Hematopoietic multipotent progenitor cell treated with erythropoietin and hydrocortisone succinate and interleukin-3 and kit ligand, for 6 days (in vitro differentiated cells): ENCODE measurements around the gene CACNA1C.

Source experiments
- DNase-seq: peaks from one replicate; pipeline ENCODE4 v3.0.0-alpha.2; 2015

Gene CACNA1C

DNA sequence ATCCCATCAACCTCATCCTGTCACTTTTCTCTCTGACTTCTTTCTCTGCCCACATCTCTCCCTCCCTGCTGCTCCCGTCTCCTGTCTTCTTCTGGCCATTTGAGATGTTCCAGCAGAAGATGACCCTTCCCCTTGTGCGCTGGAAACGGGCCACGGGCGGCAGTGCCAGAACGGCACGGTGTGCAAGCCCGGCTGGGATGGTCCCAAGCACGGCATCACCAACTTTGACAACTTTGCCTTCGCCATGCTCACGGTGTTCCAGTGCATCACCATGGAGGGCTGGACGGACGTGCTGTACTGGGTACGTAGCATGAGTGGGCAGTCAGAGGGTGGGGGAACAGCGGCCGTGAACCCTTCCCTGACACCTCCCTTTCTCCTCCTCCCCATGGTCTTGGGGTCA is 440.3 kb downstream of the CACNA1C start:
- DNase-seq: no peak

DNA sequence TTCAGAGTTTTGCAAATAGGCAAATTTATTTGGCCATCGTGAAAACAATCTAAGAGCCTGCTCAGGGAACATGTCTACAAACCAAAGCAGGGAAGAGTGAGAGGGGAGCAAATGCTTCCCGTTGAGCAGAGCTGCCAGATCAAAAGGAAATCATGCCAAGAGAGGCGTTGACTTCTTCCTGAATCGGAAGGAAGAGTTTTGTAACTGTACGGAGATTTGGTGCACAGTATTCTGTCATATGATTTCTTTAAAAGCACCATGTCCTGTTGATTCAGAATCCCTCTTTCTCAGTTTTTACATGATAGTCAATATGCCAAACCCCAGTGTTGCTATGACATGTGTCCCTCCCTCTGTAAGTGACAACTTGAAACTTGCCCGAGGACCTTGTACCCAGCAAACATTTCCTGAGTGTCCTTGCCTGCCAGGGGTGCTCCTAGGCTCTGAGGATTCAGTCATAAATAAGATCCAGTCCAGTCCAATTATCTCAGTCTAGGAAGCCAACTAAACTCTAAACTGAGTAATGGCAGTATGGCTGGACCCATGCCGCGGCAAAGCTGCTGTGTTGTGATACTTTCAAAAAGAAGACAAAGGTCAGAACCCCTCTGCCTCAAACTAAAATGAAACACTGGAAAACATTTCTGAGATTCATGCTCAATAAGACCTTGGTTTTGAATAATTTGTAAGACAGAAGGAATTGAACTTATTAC is 441.9 kb downstream of the CACNA1C start:
- peak; percentile 12 for DNase-seq

DNA sequence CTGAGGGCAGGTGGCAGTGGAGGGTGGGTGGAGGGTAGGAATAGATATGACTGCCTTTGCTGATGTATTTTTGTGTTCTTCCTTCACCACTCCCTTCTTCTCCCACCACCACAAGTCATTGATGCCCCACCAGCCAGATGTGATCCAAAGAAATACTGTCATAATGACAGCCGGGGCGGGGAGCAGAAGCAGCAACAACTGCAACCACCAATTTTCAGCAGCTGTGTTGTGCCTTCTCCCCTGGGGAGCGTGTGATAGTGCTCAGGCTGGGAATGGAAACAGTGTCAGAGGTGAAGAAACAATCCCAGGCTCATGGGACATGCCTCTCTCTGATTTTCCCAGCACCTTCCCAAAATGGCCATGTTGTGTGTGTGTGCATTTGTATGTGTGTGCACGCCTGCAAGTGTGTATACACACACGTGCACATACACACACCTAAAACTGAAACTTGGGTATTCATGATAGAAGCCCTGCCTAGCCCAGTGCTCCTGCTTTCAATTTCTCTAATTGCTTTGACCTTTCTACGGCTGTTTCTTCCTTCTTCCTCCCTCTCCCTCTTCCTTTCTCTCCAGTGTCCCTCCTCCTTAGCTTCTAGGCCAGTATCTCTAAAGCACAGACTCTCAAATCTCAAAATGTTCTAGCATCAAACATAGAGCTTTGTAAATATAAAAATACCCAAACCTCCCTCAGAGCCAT is 442.8 kb downstream of the CACNA1C start:
- DNase-seq: no peak

DNA sequence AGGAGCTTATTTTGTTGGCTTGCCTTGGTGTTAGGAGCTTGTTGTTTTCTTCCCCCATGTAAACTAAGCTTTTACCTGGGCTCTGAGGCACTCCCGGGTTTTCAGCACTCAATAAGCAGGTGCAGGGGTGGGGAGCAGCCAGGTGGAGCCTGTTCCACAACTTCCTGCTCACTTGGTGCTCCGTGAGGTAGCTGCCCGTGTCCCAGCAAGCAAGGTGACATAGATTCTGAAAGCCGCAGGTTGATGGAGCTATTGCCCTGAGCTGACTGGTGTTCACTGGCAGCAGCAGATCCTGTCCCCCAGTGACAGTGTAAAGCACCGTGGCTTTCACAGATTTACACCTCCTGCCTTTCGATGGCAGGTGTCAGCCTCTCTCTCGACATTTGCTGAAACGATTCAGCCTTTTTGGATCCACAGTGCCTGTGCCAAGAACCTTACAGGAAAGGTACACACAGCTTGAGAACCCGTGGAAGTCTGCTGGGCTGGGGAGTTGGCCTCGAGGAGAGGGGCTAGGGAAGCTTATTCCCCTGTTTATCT is 446.2 kb downstream of the CACNA1C start:
- no peak for DNase-seq

DNA sequence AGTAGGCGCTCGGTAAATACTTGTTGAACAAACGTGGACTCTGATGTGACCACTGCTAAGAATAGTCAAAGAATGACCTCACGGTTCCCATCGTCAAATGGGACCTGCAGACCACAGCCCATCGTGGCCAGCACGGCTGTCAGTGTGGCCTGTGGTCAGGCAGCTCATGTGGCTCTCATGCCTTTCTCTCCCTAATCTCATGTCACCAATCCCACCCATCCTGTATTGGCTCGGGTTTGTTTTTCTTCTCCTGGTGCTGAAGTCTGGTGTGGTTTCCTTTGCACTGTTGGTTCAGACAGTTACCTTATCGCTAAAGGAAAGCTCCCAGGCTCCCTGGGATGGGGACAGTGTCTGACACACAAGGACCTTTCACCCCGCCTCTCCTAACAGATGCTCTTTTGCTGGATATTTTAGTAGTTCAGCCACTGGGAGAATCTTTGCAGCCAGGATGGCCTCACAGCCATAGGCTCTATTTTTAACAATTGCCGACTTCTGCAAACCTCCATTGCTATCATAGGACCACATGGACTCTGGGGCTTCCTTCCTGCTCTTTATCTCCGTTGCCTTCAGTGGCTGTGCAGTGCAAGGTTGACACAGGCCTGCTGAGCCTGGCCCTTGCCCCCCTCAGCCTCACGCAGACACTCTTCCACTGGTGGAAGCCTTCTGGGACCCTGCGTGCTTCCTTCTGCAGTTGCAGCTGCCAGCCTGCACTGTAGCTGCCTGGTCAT is 448.8 kb downstream of the CACNA1C start:
- DNase-seq: peak; percentile 90

DNA sequence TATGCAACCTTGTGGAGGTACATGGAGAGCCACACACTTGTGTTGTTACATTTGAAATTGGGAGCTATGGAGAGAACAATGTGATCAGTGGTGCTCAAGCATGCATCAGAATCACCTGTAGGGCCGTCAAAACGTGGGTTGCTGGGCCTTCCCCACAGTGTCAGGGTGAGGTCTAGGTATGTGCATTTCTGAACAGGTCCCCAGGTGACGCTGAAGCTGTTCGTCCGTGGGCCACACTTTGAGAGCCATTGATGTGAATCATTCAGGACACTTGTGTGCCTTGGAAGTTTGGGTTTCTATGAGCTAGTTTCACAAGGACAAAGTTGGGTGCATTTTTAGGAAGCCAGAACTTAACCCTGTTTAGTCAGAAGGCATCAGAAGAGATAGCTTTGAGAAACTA is 450.2 kb downstream of the CACNA1C start:
- DNase-seq: no peak

DNA sequence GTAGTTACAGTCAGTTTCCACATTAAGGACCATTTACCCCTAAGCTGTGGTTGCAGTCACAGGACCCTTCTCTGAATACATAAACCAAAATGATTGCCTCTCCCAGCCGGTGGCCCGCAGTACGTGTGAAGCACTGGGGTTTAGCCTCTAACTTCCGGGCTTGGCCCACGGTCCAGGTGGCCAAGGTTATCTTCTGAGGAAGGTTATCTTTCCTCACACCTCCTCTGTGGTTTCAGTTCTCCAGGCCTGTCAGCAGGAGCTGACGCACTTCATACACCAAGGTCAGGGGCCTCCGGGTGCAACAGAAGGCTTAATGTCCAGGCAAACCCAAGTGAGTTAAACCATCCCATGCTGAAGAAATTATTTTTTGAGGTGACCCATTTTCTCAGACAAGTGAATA is 451.0 kb downstream of the CACNA1C start:
- peak; percentile 17 for DNase-seq

DNA sequence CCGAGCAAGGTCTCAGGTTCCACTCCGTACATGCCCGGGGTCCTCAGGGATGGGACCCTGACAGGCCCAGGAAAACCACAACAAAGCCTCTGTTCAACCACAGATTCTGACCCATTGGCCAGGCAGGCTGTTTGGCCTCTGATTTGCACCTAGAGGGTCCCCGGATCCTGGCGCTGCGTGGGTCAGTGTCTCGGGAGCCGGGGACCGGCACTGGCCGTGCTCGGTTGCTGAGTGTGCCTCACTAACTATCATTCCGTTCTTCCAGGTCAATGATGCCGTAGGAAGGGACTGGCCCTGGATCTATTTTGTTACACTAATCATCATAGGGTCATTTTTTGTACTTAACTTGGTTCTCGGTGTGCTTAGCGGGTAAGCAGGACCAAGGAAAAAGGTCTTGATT is 451.8 kb downstream of the CACNA1C start:
- no peak for DNase-seq

DNA sequence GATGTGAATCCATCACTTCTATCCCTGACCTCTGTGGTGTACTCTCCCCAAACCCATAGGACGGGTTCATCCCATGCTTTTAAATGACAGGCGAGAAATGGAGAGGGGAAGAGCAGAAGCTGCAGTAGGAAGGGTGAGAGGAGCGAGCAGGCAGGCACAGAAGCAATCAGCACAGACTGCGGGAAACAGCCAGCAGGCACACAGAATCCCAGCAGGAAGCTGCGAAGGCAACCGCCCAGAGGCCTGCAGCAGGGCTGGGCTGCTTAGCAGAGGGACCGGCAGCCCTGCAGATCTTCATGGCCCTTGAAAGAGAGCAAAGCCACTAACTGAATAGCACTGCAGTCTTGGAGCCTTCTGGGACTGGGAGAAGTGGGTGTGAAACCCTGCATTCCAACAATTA is 455.0 kb downstream of the CACNA1C start:
- no peak for DNase-seq

DNA sequence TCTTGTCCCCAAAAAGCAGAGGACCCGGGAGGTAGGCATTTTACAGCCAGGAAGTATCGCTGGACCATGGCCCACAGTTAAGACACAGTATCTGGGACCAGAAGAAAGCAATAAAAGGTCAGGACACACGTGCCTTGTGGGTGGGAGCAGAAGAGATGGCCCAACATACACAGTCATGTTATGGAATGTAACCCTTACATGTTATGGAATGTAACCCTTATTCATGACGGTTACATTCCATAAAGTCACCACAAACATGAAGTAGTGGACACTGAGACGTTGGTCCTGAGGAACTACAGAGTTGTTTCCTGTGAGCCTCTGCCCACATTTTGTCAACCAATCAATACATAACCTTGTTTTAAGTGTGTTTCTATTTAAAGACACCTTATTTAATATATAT is 456.4 kb downstream of the CACNA1C start:
- DNase-seq: no peak

DNA sequence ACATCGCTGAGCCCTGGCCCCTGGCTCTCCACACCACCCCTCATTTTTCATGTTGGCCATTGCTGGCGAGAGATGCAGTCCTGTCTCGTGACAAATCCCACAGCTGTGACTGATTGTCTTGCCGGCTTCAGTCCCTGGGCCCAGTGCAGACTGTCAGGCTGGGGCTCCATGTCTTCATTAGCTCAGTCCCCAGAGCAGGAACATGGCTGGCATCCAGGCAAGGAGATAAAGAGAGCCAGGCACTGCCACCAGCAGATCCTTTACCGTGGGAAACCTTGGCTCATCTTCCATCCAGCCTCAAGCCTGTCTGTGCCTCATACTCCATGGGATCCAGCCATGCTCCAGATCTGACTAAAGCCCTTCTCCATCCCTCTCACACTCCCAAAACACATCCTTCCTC is 457.3 kb downstream of the CACNA1C start:
- no peak for DNase-seq

DNA sequence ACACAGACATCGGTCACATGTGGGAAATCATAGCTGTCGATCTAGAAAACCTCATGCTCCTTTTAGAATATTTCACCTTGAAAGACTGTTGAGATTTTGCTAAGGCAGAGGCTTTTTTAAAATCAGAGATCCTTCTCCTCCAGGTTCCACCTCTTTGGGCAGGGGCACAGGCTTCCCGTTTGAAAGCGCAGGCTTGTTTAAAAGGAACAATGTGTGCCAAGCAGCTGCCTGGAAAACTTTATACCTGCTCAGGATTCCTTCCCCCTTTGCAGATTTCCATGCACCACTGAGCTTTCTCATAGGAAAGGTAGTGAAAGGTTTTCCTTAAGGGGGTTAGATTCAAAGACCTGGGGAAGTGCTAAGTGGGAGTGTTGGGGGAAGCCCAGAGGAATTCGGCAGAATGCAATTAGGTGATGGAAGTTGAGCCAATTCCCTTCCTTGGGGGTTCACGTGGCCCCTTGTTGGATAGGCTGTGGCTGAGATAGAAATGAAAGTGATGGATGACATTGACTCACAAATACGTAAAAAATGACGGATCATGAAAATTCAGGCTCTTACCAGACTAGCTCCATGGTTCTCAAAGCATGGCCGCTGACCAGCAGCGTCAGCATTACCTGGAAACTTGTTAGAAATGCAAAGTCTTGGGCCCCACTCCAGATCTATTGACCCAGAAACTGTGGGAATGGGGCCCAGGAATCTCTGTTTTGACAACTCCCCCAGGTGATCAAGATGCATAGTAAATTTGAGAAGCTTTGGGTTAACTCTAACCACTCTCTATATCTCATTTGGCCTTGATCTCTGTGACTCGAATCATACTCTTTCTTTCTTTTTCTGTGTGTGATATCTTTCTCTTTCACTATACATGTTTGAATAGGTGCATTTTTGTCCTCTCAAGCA is 460.6 kb downstream of the CACNA1C start:
- no peak for DNase-seq

DNA sequence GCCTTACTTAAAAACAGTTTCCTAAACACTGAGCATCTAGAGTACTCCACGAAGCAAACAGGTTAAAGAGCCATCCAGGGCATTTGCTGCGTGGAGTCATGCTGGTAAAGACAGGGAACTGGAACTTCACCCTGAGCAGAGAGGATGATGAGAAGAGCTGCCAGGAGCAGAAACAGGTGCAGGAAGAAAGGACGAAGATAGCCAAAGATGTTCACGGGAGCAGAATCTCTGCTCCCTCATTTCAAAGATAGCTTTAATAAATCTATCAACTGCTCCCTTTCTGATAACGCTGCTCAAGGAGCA is 461.2 kb downstream of the CACNA1C start:
- no peak for DNase-seq

DNA sequence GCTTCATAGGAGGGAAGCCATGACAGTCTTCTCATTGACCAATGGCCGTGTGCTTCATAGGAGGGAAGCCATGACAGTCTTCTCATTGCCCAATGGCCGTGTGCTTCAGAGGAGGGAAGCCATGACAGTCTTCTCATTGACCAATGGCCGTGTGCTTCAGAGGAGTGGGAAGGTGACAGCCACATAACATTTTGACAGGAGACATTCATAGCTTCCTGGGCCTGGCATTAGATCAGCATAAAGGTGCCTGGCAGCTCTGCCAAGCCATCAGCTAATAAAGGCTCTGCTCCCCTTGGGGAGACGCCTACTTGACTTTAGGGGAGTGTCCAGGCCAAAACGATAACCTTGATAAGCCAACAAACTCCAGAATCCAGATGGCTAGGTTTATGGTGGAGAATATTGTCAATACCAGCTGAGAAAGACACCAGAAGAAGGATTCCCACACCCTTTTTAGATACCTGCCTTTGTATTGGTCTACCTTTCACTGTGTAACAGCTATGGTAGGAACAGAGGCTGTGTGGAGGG is 468.0 kb downstream of the CACNA1C start:
- DNase-seq: no peak

DNA sequence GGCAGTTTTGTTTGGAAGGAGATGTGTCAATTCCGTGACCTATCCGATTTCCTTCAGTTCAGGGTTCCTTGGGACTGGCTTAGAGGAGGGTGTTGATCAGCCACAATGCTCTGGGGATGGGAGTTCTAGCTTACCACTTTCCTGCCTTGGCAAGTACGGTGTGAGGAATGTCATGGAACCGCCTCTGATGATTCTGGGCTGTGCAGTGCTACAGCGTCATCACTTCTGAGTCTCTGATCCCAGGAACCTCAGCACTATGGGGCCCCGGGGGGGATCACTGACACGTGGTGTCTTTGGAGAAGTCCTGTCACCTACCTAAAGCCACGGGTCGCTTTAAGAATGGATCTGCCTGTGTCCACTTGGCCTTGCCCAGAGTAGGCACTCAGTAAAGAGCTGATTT is 470.5 kb downstream of the CACNA1C start:
- DNase-seq: no peak

DNA sequence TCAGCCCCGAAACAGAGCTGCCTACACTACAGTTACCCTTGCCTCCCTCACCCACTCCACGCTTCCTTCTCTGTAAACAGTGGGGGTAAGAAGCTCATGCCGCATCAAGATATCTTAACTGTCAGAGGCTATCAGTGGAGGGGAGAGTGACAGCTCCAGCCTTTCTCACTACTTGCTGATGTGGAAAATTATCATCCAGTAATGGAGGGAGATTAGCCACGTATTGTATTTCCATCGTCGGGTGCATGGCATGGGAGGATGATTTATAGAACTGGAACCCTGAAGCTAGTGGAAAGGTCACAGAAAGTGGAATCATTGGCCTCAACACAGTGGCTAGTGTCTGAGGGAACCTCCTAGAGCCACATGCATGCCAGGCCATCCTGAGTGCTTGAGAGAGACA is 471.1 kb downstream of the CACNA1C start:
- DNase-seq: no peak

DNA sequence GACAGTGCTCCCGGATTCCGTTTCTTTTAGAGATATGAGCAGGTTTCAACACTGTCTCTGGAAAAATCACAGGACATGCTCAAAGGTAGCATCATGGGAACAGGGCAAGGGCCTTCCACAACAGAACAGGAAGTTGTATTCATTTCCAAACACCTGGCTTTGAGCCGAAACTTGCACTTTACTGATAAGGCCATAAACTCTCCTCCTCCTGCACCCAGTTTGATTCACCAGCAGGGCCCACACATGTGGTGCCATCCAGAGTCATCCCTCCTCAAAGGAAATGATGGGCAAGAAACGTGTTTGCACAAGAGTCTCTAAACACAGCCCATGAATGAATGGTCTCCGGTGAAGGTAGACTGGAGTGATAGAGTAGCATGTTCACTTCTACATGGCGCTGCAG is 473.6 kb downstream of the CACNA1C start:
- peak; percentile 41 for DNase-seq

DNA sequence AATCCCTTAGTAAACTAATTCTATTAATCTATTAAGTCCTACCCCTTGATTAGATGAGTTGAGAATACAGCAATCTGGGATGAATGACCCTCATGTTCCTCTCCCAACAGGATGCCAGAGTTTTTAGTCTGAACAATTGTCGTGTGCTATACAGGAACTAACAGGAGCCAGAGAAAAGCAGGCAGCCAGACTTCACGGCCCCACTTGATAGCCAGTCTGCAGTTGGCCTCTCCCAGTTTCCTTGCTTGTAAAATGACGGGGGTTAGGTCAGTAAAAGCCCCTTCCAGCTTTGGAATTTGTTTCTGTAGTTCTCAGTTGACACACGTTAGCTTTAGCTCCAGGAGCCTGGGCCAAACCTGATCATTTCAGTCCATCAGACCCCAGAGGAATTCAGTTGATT is 475.2 kb downstream of the CACNA1C start:
- DNase-seq: no peak

DNA sequence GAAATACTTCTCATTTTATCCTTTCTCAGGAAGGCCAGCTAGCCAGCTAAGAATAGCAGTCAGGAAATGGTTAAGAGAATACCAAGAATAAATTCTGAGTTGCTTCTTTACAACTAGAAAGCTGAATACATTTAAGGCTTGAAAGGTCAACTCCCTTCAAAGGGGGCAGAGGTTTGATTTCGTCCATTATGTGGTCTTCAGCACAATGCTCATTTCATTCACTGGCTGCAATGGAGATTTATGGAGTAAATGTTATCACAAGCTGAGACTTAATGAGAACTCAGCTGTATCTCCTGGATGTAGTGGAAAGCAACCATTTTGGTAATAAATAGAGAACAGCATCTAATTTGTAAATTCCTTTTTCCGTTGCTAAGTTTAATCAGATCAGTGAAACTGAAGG is 477.0 kb downstream of the CACNA1C start:
- DNase-seq: no peak

DNA sequence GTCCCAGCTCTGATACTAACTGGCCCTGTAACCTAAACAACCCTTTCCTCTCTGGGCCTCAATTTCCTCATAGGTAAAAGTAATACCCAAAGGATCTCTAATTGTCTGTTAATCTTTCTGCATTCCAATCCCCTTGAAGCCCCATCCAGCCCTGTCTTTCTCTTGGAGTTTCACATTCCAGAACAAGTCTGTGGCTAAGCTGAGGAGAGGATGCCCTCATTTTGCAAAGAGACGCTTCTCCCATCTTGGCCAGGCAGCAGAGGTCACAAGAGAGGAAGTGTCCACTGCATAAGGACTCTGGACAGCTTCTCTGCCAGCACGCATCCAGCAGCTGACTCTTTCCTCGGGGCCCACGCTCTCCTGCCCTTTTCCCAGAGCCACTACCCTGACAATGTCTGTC is 478.6 kb downstream of the CACNA1C start:
- no peak for DNase-seq

DNA sequence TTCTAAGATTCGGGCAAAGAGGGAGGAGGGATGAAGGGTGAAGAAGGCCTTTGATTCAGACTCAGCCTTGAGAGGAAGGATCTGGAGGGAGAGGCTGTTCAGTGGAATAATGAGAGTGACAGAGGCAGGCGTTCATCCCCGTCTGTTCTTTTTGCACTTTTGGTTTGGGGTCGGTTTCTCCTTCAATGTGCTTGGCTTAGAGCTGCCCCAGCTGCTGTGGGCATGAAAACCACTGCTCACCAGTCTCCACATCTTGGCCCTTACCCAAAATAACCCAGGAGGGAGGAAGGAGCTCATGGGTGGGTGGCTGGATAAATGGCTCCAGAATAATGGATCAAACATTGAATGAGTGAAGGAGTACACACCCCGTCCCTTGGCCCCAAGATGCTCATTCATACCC is 480.2 kb downstream of the CACNA1C start:
- no peak for DNase-seq

DNA sequence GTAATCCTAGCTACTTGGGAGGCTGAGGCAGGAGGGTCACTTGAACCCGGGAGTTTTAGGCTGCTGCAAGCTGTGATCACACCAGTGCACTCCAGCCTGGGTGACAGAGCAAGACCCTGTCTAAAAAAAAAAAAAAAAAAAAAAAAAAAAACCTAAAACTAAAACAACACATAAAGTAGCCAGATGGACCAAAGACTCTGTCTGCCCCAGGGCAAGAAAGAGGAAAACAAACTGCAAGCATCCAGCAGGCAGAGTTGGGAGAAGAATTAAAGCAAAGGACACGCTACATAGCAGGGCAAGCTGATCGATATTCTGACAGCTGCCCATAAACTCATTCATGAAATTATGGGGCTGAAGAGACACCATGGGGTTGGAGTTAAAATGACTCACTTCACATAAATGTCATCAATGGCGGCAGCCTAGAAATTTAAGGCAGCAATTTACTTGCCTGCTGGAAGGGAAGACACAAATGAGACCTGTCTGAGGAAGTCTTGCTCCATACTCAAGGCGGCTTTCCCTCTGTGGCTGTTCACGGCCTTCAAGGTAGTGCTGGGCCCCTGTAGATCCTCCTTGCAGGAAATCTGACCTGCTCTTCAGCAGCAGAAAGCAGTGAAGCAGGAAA is 482.9 kb downstream of the CACNA1C start:
- no peak for DNase-seq
